ENCODE measurements around the gene MOCOS.

Gene MOCOS

DNA sequence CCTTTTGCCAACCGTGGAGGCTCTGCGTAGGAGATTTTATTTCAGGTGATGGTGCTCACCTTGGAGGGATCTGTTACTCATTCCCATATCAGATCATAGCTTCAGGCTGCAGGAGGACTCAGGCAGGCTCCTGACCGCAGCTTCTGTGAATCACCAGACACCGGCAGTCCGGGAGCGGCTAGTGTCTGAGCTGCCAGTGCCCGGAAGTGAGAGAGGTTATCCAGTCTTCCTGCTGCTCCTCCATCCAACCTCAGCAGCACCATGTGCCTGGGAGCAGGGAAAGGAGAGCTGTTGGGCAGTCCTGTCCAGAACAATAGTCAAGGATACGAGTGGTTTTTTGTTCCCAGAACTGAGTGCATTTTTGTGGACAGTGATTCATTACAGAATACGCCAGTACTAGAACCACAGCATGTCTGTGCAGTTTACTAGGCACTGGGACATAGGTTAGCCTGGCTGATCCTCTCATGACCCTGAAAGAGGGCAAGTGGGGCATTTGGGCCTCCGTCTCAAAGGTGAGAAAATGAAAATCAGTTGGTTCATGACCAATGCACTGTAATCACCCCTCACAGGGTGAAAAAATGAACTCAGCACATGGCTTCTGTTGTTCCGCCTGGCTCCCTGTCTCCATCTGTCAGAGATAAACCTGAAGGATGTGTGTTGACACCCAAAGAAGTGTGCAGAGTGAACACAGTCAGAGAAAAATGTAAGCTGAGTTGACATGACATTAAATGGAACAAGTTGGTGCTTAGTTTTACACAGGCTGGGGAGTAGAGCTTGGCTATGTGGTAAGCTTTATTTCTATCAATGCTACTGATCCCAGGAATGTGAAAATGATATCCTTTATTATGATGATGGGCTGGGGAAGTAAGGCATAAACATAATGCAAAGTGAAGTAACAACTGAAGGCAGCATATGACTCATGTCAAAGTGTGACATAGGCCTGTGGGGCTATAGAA lies 122.4 kb downstream of the MOCOS start:
- DNase-seq, result peak; percentile 97

DNA sequence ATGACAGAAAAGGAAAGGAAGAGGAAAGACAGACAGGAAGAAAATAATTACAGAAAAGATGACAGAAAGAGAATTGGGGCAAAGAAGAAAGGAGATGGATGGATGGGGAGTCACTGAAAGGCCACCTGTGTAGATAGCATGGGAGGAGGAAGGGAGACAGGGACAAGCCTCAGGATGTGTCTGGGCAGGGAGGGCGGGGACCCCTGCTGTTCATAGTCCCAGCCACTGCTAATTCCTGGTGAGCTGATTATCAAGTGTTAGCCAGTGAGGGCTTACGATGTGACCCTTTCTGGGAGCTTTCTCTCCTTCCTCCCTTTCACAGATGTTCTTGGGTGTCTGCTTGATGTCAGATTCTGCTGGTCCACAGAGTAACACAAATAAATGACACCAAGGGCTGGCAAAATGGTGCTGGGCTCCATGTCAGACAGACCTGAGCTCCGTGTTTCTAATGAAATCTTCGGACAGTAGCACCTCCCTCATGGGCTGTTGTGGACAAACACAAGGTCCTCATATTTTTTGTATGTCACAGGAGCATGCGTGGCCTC lies 123.8 kb downstream of the MOCOS start:
- DNase-seq, result no peak

DNA sequence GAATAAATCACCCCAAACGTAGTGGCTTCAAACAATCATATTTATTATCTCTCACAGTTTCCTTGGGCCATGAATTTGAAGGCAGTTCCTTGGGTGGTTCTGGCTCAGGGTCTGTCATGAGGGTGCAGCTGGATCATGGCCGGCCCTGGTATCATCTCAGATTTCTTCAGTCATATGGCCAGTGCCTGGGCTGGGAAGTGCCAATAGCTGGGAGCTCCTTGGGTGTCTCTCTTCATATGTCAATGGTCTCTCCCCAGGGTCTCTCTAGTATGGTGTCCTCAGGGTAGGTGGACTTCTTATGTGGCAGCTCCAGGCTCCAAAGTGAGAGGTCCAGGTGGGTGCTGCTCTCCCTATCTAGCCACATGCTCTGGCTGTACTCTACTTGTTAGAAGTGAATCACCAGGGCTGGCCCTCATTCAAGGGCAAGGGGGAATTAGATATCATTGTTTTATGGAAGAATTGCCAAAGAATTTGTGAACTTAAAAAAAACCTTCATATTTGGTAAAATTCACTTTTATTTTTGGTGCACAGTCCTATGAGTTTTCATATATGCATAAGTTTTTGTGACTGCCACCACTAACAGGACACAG lies 125.6 kb downstream of the MOCOS start:
- DNase-seq, result no peak

DNA sequence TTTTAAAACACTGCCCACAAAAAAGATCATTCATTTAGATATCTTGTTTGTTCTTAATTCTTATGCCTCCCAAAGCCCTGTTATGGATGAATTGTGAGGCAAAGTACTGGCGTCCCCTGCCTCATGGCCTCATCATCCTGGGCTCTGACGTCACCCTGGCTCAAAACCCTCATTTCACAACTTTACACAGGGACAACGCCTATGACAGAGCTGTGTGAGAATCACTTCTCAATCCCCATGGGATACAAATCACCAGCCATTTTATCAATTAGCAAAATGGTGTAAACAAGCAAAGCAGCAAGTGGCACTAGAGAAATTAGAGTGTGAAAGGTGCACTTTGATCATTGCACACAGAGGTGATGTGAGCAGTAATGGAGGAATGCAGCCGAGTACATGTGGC lies 126.8 kb downstream of the MOCOS start:
- DNase-seq, result no peak

DNA sequence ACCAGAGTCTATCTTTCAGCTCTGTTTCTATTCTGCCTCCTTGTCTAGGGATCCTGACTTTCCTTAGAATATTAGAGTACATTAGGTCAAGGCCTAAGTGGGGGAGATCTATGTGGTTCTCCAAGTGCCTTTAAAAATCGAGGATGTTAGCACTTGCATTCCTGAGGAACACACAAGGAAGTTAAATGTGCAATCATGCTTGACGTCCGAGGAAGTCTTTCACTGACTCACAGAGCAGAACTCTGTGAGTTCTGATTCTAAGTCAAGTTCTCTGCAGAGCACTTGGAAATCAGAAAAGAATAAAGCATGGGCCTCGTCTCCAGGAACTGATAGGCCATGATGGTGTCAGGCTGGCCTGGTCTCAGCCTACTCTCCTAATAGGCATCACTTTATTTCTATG lies 127.5 kb downstream of the MOCOS start:
- peak; percentile 81 for DNase-seq

DNA sequence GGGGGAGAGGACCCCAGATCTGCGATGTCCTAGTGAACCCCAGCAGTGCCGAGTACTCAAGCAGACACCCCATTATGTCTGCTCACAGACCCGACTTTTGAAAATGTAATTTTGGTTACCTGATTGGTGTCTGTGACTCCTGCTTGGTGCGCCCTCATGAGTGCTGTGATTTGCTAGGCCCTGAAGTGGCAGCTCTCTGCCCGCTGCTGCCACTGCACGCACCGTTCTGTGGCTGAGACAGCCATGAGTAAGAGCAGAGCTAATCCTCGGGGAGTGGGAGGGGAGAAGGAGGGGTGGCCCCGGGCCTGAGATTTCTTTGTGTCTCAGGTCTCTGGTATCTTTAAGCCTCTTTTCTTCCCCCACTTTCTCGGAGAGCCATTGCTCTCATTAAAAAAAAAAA lies 128.4 kb downstream of the MOCOS start:
- DNase-seq, result peak; percentile 60

DNA sequence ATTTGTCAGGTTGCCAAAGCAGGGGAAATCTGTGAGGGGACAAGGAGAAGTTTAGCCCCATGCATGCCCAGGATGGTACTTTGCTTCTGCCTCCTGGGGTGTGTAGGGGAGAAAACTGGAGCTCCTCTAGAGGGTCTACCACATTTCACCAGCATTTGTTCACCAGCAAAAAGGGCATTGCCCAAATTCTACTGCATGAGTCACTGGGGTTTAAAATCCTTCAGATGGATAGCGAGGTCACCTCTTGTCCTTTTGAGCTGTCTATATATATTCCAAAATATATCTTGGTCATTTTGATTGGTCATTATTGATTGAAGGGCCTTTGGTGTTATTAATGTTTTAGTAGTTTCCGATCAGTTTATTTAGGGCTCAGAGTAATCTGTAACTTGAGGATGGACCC lies 128.9 kb downstream of the MOCOS start:
- DNase-seq, result no peak
